GM21423 (cell line): ENCODE results near the gene UBN2.
"Not testable (repeated sequence)": the region's sequence is repeated elsewhere in the genome, so short reads cannot be mapped to it uniquely, and the experiment has no call there.

Experiments
- ATAC-seq: cut with Tn5 transposase; IDR thresholded peaks from one replicate; pipeline ENCODE4 v1.9.1; 2021; ENCODE audit warnings: mild to moderate bottlenecking, moderate library complexity; ENCODE audit not compliant: unreplicated experiment

Gene UBN2

DNA sequence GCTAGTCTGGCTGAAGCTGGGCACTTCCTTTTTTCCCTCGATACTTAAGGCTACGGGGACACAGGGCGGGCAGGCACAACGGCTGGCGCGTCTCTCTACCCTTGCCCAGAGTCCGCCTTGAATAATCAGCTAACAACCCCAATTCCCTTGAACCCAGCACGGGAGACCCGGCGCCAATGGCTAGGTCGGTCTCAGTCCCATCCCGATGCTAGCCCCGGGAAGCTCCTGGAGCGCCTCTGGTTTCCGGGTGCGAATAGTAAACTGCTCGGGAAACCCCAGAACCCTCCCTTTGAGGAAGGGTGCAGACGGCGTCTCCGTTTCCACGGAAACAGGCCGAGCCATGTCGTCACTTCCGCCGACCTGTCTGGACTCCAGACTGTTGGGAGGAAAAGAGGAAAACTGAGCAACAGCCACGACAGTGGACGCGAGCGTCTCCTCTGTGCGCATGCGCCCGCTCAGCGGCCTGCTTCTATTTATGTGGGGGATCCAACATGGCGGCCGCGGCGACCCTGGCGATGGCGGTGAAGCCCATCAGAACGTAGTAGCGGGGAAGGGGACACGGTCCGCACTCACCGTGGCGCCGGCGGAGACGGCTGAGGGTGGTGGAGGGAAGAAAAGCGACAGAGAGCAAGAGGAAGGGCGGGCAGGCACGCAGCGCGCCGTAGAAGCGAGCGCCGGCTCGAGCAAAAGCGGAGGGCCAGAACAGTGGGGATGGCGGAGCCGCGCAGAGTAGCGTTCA is at the start of gene UBN2:
TSS of gene UBN2 (plus strand) at position 464 of the 739 bp plus-strand sequence. CDS start at position 712, 248 bp downstream.
- peak; percentile 98 for ATAC-seq

GRCh38 chr7:139181404-139181803 is 49.6 kb upstream of the UBN2 start:
- no peak for ATAC-seq

DNA sequence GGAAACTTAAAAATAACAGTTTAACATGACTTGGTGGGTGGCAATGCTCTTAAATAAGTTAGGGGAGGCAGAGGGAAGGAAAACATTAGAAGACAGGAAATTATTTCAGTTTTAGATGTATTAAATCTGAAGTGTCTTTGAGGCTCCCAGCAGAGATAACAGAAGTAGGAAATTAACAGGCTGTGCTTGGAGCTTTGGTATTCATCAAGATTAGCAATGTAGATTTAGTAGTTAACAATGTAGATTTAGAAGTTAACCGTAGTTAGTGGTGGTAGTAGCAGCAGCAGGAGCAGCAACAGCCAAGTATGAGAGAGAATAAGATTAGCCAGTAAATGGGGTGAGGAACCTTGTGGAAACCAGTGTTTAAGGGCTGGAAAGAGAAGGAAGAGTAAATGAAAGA is 48.7 kb upstream of the UBN2 start:
- ATAC-seq = no peak

DNA sequence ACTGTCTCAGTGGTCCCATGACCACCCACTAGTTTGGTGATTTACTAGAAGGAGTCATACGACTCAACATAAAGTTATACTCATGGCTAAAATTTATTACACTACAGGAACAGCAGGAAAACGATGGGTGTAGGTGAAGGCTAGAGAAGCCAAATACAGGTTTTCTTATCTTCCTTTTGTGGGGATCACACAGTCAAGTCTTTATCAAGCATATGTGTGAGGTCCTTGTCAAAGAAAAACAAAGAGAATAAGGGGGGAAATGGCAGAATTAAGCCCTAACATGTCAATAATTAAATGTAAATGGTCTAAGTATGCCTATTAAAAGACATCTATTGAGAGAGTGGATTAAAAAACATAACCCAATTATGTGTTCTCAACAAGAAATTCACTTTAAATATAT is 47.8 kb upstream of the UBN2 start:
- ATAC-seq = no peak

DNA sequence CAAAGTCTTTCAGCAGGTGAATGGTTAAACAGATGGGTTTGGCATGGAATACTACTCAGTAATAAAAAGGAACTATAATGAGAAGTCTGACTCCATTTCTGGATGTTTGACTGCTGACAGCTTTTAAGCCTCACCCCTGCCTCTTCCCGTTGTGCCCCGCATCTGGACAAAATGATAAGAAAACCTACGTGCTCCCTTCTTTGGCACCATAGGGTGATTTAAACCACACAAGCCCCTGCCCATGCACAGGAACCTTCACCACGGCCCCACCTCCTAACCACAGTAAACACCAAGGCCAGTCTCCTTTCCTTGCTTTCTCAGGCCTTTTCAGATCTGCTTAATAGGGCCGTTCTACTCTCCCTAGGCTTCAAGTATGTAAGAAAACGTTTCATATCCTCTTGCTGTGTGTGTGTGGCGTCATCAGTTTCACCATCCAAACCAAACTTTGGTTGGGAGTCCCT is 47.1 kb upstream of the UBN2 start:
- ATAC-seq = no peak

GRCh38 chr7:139186146-139186545 is 44.9 kb upstream of the UBN2 start:
- ATAC-seq = no peak

DNA sequence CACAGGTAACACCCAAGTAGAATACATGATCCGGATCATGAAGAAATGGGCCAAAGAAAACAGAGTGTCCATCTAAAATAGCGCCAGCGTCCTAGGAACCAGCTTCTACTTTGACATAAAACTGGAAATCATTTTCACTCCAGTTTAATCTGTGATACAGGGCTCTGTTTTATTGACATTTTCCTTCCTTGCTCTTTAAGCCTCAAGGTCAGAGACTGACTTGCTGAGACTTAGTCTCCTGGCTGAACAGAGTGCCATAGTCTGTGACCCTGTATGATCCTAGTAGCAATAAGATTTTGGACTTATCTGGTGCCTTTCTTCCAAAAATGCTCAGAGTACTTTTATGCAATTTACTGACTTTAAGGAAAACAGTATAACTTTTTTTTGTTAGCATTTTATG is 41.7 kb upstream of the UBN2 start:
- ATAC-seq = no peak

GRCh38 chr7:139192014-139192706 is 38.9 kb upstream of the UBN2 start:
- no peak for ATAC-seq

GRCh38 chr7:139200382-139200781 is 30.7 kb upstream of the UBN2 start:
- no peak for ATAC-seq

GRCh38 chr7:139203992-139204391 is 27.0 kb upstream of the UBN2 start:
- ATAC-seq = no peak

DNA sequence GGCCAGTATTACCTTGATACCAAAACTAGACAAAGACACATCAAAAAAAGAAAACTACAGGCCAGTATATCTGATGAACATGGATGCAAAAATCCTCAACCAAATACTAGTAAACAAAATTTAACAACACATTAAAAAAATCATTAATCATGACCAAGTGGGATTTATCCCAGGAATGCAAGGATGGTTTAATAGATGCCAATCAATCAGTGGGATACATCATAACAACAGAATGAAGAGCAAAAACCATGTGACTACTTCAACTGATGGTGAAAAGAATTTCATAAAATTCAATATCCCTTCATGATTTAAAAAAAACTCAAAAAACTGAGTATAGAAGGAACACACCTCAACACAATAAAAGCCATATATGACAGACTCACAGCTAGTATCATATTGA is 25.2 kb upstream of the UBN2 start:
- ATAC-seq = no peak

DNA sequence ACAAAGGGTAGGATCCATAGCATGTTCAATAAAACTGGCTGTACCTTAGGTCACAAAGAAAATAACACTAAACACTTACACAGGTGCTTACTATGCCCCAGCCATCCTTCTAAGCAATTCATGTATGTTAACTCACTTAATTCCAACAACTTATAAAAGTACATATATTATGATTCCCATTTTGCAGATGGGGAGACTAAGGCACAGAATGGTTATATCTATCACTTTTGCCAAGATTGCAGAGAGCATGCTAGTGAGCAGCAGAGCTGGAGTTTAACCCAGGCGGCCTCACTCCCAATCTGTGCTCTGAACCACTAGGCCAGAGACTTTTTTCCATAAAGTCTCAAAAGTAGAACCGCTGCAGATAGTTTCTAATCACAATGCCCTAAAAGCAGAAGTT is 18.9 kb upstream of the UBN2 start:
- no peak for ATAC-seq

GRCh38 chr7:139213489-139213888 is 17.5 kb upstream of the UBN2 start:
- not testable (repeated sequence) for ATAC-seq

DNA sequence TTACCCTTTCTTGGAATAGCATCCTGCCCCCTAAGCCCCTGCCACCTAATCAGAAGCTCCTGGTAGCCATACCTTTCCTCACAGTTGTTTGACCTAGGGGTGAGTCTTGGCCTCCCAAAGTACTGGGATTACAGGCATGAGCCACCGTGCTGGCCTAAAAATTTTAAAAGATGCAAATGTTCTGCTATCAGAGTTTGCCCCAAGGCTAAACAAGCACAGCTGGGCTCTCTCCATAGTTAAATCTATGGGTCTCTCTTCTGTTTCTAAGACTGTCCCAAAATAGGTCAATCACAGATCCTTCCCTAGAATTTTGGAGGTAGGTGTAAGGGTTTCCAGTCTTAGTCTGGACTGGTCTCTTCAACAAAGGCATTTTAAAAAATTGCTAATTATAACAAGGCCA is 12.9 kb upstream of the UBN2 start:
- ATAC-seq = no peak

DNA sequence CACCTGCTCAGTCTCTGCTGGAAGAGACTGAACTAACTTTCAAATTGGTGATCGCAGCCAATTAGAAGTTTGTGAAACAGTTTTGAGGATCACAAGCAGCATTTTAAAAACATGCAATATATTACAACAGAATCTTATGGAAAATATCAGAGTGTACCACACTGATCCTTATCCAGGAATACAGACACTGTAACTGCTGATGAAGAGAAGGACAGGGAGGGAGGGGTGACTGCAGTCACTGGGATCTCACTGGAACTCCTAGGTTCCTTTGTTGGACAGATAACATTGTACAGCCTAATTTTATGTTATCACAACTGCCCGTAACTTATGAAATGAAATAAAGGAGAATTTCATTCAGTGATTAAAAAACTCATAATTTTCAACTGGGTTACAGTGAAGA is 6.8 kb upstream of the UBN2 start:
- ATAC-seq = no peak

DNA sequence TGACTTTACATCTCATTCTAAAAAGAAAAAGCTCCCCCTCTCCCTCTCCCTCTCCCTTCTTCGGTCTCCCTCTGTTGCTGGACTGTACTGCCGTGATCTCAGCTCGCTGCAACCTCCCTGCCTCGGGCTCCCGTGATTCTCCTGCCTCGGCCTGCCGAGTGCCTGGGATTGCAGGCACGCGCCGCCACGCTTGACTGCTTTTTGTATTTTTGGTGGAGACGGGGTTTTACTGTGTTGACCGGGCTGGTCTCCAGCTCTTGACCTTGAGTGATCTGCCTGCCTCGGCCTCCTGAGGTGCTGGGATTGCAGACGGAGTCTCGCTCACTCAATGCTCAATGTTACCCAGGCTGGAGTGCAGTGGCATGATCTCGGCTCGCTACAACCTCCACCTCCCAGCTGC is 6.2 kb upstream of the UBN2 start:
- not testable (repeated sequence) for ATAC-seq

DNA sequence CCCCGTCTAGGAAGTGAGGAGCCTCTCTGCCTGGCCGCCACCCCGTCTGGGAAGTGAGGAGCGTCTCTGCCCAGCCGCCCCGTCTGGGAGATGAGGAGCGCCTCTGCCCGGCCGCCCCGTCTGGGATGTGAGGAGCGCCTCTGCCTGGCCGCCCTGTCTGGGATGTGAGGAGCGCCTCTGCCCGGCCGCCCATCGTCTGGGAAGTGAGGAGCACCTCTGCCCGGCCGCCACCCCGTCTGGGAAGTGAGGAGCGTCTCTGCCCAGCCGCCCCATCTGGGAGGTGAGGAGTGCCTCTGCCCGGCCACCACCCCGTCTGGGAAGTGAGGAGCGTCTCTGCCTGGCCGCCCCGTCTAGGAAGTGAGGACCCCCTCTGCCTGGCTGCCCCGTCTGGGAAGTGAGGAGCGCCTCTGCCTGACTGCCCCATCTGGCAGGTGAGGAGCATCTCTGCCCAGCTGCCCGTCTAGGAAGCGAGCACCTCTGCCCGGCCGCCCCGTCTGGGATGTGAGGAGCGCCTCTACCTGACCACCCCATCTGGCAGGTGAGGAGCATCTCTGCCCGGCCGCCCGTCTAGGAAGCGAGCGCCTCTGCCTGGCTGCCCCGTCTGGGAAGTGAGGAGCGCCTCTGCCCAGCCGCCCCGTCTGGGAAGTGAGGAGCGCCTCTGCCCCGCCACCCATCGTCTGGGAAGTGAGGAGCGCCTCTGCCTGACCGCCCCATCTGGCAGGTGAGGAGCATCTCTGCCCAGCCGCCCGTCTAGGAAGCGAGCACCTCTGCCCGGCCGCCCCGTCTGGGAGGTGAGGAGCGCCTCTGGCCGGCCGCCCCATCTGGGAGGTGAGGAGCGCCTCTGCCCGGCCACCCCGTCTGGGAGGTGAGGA is 5.5 kb upstream of the UBN2 start:
- not testable (repeated sequence) for ATAC-seq

DNA sequence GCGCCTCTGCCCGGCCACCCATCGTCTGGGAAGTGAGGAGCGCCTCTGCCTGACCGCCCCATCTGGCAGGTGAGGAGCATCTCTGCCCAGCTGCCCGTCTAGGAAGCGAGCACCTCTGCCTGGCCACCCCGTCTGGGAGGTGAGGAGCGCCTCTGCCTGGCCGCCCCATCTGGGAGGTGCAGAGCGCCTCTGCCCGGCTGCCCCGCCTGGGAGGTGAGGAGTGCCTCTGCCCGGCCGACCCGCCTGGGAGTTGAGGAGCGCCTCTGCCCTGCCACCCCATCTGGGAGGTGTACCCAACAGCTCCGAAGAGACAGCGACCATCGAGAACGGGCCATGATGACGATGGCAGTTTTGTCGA is 4.9 kb upstream of the UBN2 start:
- not testable (repeated sequence) for ATAC-seq

- ATAC-seq = not testable (repeated sequence)
Measured at GRCh38 chr7:139226988-139227488, 4.0 kb upstream of the UBN2 start.

DNA sequence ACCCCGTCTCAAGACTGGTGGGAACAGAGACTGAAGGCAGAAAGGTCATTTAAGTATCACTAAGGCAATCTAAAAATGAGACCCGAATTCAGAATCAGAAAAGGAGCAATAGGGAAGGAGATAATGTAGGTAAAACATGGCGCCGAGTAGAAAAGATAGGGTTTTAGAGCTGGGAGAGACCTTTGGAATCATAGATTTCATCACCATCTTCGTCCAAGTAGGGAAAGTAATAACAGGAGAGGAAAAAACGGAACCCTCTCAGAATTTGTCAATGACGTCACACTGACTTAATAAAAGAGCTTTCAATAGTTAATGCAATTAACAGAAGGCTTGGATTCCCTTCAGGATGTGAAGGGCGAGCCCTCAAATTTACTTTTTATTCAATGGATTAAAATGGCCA is 1.0 kb upstream of the UBN2 start:
- no peak for ATAC-seq

- no peak for ATAC-seq
Measured at GRCh38 chr7:139230484-139230773, 608 bp upstream of the UBN2 start.
